Measurements from ENCODE around the gene MAEL.

MAEL gene

DNA sequence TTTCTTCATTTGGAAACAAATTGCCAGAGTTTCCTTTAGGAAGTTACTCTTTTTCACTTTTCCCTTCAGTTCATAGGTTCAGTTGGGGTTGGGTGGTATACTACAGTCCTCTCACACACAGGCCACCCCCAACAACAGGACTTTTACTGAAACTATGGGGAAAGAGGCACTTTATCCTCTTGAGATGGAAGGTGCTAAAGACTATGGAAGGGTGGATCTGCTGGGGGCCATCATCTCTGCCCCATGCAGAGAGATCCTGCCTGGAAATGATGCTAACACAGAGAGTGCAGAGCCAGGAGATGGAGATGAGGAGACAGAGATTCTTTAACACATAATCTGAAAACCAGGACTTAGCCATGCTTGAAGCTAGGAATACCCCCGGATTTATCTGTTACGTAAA is 38.0 kb upstream of the MAEL start:
- no peak for DNase-seq (ENCODE audit: extremely low read depth, low read depth)
- TF ChIP-seq CTCF (IDR thresholded peaks at IDR 0.05; ENCODE audit: low read depth, low read length), result no peak

DNA sequence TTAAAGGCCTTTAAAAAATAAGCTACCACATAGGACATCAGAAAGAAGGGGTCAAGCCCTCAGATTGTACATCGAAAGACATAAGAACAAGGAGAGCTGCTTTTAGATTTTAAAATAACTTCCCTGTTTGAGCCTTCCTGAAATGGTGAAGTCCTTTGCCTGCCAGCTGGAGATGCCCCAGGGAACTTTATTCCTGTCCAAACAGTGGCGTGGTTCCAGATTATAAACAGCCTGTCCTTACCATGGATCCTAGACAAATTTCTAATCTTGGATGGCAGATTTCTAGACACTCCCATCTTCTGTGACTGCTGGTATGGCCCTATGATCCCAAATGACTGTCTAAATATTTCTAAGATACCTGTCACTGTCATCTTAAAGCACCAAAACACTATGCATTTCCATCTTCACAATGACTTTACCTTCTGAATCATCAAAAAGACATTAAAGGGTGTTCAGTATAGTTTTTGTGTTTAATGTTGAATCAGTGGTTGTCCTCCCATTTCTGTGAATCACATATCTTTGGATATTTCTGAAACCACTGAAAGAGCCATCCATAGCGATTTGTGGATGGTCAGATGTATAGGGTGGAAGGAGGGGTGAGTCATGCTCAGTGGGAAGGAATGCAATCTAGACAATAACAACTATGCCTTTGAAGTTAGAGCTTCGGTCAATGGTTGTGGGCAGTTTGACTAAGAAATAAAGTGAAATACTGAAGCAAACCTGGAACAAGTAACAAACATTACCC is 36.9 kb upstream of the MAEL start:
- TF ChIP-seq CTCF (IDR thresholded peaks at IDR 0.05; ENCODE audit: low read depth, low read length), result no peak
- no peak for DNase-seq (ENCODE audit: extremely low read depth, low read depth)

DNA sequence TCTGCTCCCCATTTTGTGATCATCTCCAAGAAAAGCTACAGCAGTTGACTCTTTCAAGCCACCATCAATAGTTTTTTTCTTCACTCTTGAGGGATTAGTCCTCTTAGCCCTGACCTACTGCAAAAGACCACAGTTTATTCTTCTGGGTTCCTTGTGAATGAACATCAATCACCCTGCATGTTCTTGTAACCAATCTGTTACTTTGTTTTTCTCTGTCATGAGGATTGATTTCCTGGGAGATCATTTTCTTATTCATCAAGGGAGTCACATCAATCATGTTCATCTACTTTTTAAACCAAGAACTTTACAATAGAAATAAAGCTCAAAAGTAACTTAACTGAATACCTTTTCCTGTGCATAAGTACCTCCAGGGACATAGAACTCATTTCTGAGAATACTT is 35.6 kb upstream of the MAEL start:
- TF ChIP-seq CTCF (IDR thresholded peaks at IDR 0.05; ENCODE audit: low read depth, low read length), result no peak
- DNase-seq (ENCODE audit: extremely low read depth, low read depth), result no peak

DNA sequence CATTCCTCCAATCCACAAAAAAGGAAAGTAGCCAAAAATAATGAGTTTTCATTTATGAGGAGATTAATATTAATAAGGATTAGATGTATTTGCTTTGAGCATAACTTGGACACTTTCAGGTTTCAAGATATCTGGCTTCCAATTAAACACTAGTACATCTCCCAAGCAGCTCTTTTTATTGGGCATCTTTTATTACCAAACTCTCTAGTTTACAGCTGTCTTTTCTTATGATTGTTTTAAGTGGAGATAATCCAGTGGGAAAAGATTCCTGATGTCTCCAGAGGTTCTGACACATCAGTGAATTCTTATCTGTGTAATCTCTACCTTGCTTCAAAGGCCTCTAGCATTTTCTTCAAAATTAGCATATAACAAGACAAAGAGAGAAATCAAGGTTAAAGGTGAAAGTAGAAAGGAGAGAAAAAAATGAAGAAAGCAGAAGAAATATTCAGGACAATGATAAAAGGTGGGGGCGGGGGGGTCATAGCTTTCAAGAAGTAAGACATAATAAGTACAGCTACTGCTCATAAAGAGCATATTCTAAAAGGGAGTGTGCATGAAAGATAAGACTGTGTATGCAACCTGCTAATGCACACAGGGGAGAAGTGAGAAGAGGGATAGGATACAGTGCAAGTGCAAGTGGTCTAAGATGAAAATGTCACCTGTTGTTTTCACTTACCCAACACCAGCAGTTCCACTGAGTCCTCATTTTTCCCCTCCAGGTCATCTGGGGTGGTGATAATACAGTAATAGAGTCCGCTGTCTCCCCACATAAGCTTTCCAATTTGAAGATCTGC is 32.8 kb upstream of the MAEL start:
- DNase-seq (ENCODE audit: extremely low read depth, low read depth), result no peak
- no peak for TF ChIP-seq CTCF (IDR thresholded peaks at IDR 0.05; ENCODE audit: low read depth, low read length)

- no peak for TF ChIP-seq CTCF (IDR thresholded peaks at IDR 0.05; ENCODE audit: low read depth, low read length)
- DNase-seq (ENCODE audit: extremely low read depth, low read depth), result no peak
Measured at GRCh38 chr1:166956872-166957271, 32.2 kb upstream of the MAEL start.

DNA sequence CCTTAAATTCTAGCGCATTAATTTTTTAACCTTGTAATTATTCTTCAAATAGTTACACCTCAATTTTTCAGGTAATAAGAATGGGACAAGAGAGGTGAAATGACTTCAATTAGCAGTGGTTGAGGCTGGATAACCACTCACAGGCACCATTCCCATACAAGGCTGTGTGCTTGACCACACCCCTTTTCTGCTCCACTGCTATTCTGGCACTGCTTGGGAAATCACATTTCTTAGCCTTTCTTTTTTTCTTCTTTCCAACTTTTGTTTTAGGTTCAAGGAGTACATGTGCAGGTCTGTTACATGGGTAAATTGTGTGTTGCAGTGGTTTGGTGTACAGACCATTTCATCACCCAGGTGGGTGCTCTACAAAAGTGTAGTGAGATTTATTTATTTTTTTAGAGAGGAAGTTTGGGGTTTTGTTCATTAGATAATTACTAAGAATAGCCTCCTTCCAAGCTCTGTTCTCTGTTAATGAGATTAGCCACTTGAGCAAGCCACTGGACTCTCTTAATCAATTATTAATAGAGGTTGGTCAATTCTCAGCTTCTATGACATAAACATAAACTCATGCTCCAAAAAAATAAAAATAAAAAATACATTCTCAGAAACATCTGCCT is 28.1 kb upstream of the MAEL start:
- no peak for DNase-seq (ENCODE audit: extremely low read depth, low read depth)
- TF ChIP-seq CTCF (IDR thresholded peaks at IDR 0.05; ENCODE audit: low read depth, low read length), result no peak

All from AG09319 (cell line).